ENCODE data around the gene SIX2.

Gene SIX2

DNA sequence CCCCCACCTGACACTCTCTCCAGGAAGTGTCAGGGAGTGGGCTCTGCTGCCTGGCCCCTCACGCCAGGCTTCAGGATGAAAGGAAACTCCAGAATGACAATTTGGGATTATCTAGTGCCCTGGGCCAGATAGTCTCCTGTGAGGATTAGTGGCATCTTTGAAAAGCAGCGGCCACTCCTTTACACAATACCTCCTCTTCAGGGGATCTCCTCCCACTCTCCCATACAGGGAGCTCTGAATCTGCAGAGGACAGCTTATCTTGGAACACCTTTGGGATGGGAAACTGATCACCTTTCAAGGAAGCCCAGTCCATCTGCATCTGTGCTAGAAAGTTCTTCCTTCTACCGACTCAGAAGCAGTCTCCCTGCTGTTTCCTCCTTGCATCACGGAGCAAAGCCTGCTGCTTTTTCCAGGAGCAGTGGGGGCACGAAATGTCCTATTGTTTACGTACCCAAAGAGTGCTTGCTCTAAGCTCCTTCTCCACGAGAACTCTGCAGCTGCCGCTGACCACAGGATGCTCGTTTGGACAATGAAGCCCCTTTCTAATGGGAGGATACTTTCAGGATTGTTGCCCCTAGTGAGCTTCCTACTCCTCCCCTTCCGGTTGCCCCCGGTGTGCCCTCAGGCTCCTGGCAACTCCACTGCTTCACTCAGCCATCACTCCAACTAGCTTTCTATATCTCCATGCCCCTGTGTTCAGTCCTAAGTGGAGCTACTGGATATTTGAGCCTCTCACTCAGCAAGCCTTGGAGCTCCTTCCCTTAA is 36.3 kb downstream of the SIX2 start:
- H3K27ac ChIP-seq, result no peak overlapping the region
- no peak for TF ChIP-seq ZFX (IDR thresholded peaks at IDR 0.05; ENCODE audit: borderline replicate concordance)
- TF ChIP-seq, protein P1, sequence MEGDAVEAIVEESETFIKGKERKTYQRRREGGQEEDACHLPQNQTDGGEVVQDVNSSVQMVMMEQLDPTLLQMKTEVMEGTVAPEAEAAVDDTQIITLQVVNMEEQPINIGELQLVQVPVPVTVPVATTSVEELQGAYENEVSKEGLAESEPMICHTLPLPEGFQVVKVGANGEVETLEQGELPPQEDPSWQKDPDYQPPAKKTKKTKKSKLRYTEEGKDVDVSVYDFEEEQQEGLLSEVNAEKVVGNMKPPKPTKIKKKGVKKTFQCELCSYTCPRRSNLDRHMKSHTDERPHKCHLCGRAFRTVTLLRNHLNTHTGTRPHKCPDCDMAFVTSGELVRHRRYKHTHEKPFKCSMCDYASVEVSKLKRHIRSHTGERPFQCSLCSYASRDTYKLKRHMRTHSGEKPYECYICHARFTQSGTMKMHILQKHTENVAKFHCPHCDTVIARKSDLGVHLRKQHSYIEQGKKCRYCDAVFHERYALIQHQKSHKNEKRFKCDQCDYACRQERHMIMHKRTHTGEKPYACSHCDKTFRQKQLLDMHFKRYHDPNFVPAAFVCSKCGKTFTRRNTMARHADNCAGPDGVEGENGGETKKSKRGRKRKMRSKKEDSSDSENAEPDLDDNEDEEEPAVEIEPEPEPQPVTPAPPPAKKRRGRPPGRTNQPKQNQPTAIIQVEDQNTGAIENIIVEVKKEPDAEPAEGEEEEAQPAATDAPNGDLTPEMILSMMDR (IDR thresholded peaks at IDR 0.05), result no peak

DNA sequence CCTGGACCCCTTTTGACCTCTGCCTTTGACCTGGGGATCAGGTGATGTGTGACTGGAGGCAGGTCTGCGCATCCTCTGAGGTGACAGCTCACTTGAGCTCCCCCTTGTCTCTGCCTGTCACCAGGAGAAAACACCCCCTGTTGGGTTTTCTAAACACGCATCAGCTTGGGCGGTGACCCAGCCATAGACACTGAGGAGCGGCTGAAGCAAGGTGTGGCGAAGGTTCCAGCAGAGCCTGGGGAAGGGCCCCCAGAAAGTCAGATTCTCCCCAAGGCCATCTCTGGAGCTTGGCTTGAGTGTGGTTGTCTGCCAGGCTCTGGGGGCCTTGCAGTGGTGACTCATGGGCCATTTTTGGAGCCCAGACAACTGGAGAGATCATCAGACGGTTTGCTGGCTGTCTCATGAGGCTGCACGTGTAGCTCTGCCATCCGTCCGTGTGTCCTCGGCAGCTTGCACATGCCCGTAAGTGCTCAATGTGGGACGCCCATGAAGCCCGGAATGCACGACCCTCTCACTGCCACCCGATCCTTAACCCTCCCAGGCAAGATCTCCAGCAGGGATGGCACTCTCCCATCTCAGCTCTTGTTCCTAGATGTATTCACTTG is 38.3 kb downstream of the SIX2 start:
- no peak overlapping the region for H3K27ac ChIP-seq
- TF ChIP-seq ZFX (IDR thresholded peaks at IDR 0.05; ENCODE audit: borderline replicate concordance), result no peak
- TF ChIP-seq, protein P1 (IDR thresholded peaks at IDR 0.05), result no peak

- TF ChIP-seq ZFX (IDR thresholded peaks at IDR 0.05; ENCODE audit: borderline replicate concordance), result no peak
- TF ChIP-seq, protein P1 (IDR thresholded peaks at IDR 0.05), result no peak
- H3K27ac ChIP-seq, result no peak overlapping the region
Observed at GRCh38 chr2:44969936-44970335, 39.3 kb downstream of the SIX2 start.

DNA sequence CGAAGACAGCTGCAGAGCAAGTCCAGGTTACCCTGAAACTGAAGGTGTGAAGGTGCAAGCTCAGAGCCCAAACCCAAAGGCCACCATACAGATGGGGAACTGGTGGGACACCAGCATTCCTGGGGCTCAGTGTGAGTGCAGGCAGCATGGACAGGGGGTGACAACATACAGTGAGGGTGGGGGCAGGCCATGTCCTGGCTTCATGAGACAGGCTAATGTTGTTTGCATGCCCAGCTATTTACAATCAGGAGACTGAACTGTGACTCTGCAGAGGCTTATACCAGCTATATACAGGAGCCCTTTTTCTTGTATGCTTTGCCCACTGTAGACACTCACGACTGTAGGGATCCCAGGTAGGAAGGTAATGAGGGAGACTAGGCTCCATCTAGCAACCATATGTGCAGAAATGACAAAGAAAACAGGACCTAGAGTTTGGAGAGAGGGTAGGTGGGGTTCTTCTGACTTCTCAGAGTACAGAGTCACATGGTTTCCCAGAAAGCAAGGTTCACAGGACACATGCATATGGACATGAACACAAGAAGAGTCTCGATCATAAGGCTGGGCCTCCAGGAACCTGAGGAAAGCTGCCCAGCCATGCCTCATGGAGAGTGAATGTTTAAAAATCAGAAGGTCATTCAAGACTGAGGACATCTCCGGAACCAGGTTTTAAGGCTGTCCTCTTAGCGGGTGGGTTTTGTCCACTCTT is 41.4 kb downstream of the SIX2 start:
- TF ChIP-seq ZFX (IDR thresholded peaks at IDR 0.05; ENCODE audit: borderline replicate concordance), result no peak
- TF ChIP-seq, protein P1 (IDR thresholded peaks at IDR 0.05), result no peak
- H3K27ac ChIP-seq, result no peak overlapping the region

DNA sequence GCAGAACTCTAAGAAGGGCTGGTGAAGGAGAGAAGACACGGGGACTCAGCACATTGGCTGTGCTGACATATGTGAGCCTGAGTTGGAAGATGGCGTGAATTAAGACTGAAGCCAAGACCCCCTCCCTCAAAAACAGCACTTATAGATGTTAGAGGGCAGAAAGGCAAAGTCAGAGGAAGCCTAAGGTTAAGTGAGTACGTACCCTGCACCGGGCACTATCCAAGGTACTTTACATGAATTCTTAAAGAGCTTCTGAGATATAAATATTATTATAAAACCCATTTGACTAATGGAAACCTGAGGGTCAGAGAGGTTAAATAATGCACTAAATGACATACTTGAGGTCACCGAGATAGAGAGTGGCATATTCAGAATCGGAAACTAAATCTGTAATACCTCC is 42.2 kb downstream of the SIX2 start:
- H3K27ac ChIP-seq, result no peak overlapping the region
- TF ChIP-seq ZFX (IDR thresholded peaks at IDR 0.05; ENCODE audit: borderline replicate concordance), result no peak
- TF ChIP-seq, protein P1 (IDR thresholded peaks at IDR 0.05), result no peak

DNA sequence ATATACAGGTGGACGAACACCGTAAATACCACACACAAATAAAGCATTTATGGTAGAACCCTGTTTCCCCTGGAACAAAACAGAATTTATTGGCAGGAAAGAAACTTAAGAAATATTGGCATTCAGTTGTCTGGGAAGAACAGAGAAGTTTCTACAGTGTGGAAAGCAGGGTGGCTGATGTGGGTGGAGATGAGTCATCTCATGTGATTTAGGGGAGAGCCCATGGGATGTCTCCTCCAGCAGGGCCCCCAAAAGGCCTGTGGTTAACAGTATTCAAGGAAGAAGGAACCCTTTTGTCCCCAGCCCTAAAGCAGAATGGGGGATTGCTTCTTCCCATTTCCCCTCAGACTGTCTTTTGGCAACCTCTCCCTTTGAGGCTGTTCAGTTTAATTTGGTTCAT is 43.6 kb downstream of the SIX2 start:
- no peak overlapping the region for H3K27ac ChIP-seq
- TF ChIP-seq, protein P1 (IDR thresholded peaks at IDR 0.05), result no peak
- no peak for TF ChIP-seq ZFX (IDR thresholded peaks at IDR 0.05; ENCODE audit: borderline replicate concordance)

Data from 22Rv1 (cell line).